GM19468 (cell line): ENCODE data around the gene CDKAL1.
"Not testable (repeated sequence)": the region's sequence is repeated elsewhere in the genome, so short reads cannot be mapped to it uniquely, and the experiment has no call there.

Experiments used
- ATAC-seq: cut with Tn5 transposase; IDR thresholded peaks from one replicate; pipeline ENCODE4 v1.9.1; 2021; ENCODE audit warnings: mild to moderate bottlenecking, moderate library complexity, moderate number of reproducible peaks; ENCODE audit not compliant: unreplicated experiment; ENCODE audit errors: extremely low read depth

The CDKAL1 gene

DNA sequence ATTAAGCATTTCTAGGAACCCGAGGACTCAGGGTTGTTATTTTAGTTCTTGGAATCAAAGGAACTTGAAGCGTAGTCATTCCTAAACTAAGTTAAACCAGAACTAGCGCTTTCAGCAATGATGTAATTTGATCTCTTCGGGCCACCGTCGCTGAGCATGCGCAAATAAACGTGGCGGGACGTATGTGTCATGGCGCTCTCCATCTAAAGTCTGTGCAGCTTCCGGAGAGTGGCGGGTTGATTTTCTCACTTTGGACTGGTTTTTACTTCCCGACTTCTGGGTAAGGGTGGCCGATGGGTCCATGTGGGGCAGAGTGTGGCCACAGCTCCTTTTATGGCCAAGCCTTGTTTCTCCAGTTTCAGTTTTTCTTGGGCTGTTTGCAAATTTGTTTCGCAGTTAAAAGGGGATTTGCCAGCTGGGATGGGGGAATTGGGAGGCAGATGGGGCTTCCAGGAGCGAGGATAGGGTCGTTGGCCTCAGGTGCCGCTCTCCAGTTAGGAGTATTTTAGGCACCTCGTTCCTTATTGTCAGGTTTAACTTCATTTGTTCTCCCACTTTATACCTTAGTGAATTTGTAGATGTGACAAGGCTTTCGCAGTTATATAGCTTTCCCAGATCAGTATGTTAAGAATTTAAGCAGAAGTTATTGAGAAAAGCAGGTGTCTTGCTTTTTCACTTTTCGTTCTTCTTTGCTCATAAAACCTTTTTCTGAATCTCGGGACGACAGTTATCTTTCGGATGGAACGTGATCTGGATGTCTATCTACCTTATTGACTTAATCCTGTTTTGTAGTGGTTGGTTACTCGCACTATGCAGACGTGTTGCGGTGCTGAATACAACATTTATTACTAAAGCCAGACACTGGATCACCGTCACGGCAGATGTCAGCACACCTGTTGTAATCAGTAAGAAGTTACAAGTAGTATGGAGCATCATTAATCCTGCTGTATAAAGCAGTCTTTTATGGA is at the start of gene CDKAL1:
CDKAL1 (plus strand) TSS at position 163 of the 968 bp plus-strand sequence. CDS start 11,894 bp downstream, outside the sequence.
- ATAC-seq = peak; percentile 75

DNA sequence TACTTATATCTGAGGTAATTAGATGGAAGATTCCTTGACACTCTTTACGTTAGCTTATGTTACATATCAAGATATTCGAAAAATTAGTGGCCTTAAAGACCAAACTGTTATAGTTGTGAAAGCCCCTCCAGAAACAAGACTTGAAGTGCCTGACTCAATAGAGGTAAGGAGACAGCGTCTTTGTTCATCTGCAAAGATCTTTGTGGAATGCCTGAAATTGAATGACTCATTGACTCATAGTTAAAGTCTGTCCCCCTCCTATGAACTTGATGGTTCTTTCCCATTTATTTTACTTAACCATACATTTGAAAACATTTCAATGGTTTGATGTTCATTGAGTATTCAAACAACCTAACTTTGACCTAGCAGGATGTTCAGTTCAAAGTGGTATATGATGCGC is 47.6 kb upstream of the CDKAL1 start:
- no peak for ATAC-seq

DNA sequence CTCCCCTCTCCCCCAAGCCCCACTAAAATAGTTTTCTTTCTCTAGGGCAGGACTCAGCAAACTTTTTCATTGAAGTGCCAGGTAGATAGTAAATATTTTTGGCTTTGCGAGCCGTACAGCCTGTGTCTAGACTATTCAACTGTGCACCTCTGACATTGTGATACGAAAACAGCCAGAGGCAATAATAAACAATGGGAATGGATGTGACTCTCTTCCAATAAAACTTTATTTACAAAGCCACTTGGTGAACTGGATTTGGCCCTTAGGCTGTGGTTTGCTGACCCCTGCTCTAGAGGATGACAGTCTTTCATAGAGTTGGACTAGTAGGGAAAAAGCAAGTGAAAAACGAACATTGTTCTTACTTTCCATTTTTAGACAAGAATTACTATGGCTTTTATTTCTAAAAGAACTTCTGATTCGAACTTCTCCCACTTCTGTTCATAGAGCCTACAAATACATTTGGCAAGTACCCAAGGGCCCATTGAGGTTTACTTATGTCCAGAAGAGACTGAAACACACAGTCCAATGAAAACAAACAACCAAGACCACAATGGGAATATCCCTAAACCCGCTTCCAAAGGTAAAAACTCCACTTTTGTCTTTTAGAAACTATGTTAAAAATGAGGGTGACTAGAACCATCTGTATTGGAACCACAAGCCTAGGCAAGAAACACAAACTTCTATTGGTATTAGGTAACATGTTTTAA is 46.4 kb upstream of the CDKAL1 start:
- no peak for ATAC-seq

- no peak for ATAC-seq
Measured at GRCh38 chr6:20490591-20490990, 43.7 kb upstream of the CDKAL1 start.

- ATAC-seq = no peak
Measured at GRCh38 chr6:20492099-20492498, 42.2 kb upstream of the CDKAL1 start.

GRCh38 chr6:20497216-20498040 is 36.8 kb upstream of the CDKAL1 start:
- ATAC-seq = no peak

DNA sequence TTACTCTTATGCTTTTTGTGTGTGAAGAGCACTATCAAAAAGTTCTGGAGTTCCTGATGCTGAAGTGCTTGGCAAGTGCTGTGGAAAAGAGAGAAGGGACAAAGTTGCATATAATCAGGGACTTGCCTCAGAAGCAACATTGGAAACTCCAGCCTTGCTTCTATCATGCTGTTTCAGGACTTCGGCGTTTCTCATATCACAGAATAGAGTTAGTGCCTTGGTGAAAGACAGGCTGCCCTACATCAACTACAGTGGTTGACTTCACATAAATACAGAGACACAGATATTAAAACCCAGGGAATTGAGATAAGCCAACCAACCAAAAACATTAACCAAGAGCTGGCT is 36.2 kb upstream of the CDKAL1 start:
- ATAC-seq = no peak

DNA sequence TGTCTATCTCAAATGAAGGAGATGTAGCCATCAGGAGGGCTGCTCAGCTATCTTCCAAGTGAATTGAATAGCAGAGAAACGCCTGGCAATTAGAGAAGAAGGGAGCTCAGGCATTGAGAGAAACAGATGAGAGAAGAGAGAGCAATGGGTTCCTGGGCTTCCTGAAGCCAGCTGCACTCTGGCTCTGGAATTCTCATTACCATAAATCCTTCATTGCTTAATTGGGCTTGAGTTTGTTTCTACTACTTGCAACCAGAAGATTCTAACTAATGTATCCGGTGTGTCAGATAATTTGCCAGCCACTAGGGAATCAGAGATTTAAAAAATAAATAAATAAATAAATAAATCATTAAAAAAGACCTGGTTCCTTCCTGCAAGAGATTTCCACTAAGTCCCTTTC is 25.0 kb upstream of the CDKAL1 start:
- ATAC-seq = no peak

DNA sequence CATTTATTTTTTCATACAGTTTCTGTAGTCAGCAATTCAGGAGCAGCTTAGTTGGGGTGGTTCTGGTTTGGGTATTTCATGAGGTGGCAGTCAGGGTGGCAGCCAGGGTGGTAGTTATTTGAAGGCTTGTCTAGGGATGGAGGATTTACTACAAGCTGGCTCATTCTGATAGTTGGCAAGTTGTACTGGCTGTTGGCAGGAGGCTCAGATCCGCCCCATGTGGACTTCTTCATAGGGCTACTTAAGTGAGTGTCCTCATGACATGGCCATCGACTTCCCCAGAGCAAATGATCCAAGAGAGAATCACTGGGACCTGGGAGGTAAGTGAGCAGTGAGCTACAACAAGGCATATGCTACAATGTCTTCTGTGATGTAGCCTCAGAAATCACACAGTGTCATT is 22.4 kb upstream of the CDKAL1 start:
- ATAC-seq = no peak

- not testable (repeated sequence) for ATAC-seq
Measured at GRCh38 chr6:20525208-20525607, 9.0 kb upstream of the CDKAL1 start.

- not testable (repeated sequence) for ATAC-seq
Measured at GRCh38 chr6:20529086-20529448, 5.2 kb upstream of the CDKAL1 start.

DNA sequence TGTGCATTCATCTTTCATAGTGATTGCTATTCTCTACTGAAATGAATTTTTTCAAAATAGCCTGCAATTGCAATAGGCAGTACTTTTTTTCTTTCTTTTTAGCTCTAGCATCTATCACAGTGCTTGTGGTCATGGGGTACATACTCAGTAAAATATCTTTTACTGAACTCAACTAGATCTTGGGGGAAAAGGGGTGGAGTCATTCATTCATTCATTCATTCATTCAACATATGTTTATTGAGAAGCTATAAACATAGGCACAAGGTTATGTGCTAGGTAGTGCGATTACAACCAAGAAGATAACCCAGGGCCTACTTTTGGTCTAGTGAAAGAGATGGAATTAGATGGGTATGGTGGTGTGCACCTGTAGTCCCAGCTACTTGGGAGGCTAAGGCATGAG is 1.4 kb upstream of the CDKAL1 start:
- no peak for ATAC-seq

DNA sequence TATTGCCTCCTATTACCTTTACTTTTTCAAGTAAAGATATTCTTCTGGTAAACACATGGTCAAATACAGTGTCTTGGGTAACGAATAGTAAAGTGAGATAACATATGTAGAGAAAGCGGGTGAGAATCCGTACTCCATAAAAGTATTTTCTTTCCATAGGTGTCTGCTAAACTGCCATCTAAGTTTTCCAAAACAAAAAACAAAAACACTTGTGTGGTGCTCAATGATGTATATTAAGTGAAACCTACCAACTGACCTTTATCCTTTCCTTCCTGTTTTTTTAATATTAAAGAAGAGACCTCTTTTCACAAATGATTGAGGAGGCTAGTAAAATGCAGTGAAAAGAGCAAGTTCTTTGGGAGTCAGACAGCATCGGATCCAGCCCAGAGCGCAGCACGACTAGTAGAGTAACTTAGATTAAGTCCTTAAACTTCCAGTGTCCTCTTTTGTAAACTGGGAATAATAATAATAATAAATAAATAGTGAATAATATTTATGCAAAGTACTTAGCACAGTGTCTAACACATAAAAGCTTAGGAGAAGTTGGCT is 437 bp upstream of the CDKAL1 start:
- ATAC-seq = no peak

GRCh38 chr6:20538131-20538662 is 3.9 kb downstream of the CDKAL1 start:
- no peak for ATAC-seq

GRCh38 chr6:20538907-20539306 is 4.7 kb downstream of the CDKAL1 start:
- ATAC-seq = no peak

GRCh38 chr6:20539387-20539786 is 5.1 kb downstream of the CDKAL1 start:
- no peak for ATAC-seq

GRCh38 chr6:20540683-20541082 is 6.4 kb downstream of the CDKAL1 start:
- ATAC-seq = no peak

DNA sequence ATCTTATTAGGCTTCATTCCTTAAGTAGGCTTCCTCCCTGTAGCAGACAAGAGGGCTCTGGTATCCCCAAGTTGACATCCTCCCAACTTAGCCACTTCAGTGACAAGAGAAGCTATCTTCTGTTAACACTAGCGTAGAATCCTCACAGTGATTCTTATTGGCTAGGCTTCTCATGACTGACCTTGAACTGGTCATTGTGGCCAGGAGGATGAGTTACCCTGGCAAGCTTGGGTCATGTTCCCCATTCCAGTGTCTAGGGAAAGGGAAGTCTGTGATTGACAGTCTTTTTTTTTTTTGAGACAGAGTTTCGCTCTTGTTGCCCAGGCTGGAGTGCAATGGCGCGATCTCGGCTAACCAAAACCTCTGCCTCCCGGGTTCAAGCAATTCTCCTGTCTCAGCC is 7.1 kb downstream of the CDKAL1 start:
- no peak for ATAC-seq

DNA sequence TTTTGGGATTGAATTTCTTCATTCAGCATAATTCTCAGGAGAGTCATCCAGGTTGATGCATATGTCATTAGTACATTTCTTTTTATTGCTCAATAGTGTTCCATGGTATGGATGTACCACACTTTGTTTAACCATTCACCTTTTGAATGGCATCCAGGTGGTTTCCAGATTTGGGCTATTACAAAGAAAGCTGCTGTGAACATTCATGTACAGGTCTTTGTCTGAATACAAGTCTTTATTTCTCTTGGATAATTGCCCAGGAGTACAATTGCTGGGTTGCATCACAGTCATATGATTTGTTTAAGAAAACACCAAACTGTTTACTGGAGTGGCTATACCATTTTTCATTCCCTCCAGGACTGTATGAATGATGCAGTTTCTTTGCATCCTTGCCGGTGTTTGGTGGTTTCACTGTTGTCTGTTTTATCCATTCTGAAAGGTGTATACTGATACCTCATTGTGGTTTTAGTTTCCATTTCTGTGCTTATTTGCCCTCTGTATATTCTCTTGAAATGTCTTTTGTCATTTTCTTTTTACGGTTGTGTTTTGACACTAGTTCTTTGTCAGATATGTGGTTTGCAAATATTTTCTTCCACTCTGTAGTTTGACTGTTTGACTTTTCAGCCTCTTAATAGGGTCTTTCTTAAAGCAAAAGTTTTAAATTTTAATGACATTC is 8.8 kb downstream of the CDKAL1 start:
- ATAC-seq = peak; percentile 98

GRCh38 chr6:20548264-20548663 is 14.0 kb downstream of the CDKAL1 start:
- ATAC-seq = no peak
